Limb (tissue), 2 donors: ENCODE measurements around the gene BAIAP2.
"Not testable (repeated sequence)": the region's sequence is repeated elsewhere in the genome, so short reads cannot be mapped to it uniquely, and the experiment has no call there.

Experiments used
- DNase-seq, 2 donors: peaks; one replicate each; pipeline ENCODE4 v3.0.0-alpha.2; 2016; ENCODE audit errors: extremely low spot score in 2 of 2

BAIAP2 gene

DNA sequence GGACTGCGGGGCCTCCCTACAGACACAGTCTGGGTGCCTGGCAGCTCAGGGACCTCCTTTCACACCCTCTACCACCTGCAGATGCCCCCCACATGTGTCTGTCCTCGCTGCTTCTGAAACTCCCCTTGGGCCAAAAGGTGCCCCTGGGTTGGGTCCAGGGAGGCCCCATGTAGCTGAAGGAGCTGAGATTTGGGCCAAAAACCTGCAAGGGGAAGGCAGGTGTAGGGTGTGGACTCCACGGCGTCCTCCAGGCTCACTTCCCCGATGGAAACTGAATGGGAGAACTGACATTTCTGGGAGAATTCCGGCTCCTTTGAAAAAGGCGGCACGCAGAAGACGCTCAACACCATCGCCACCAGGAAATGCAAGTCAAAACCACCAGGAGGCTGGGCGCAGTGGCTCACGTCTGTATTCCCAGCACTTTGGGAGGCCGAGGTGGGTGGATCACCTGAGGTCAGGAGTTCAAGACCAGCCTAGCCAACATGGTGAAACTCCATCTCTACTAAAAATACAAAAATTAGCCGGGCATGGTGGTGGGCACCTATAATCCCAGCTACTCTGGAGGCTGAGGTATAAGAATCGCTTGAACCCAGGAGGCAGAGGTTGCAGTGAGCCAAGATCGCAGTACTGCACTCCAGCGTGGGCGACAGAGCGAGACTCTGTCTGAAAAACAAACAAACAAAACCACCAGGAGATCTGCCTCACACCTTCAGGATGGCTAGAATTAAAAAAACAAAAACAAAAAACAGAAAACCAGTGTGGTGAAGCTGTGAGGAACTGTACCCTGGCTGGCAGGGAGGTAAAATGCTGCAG lies 13.2 kb upstream of the BAIAP2 start:
- DNase-seq: no peak

DNA sequence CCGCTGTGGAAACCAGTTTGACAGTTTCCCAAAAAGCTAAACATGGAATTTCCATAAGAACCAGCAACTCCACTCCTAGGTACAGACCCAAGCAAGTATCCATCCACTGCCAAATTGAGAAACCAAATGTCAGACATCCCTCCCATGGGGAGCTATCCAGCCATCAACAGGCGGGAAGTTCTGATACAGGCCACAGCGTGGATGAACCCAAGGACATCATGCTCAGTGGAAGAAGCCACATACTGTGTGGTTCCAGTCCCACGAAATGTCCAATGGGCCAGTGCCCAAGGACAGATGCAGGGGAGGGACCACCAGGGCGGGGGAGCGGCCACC lies 12.6 kb upstream of the BAIAP2 start:
- peak in 1 of 2 donors; percentile 35 for DNase-seq

- peak in 1 of 2 donors; percentile 43 for DNase-seq
These were observed 9.7 kb upstream of the BAIAP2 start for GRCh38 chr17:81025065-81025740.

GRCh38 chr17:81025741-81026129 lies 9.2 kb upstream of the BAIAP2 start:
- peak in 1 of 2 donors; percentile 65 for DNase-seq

DNA sequence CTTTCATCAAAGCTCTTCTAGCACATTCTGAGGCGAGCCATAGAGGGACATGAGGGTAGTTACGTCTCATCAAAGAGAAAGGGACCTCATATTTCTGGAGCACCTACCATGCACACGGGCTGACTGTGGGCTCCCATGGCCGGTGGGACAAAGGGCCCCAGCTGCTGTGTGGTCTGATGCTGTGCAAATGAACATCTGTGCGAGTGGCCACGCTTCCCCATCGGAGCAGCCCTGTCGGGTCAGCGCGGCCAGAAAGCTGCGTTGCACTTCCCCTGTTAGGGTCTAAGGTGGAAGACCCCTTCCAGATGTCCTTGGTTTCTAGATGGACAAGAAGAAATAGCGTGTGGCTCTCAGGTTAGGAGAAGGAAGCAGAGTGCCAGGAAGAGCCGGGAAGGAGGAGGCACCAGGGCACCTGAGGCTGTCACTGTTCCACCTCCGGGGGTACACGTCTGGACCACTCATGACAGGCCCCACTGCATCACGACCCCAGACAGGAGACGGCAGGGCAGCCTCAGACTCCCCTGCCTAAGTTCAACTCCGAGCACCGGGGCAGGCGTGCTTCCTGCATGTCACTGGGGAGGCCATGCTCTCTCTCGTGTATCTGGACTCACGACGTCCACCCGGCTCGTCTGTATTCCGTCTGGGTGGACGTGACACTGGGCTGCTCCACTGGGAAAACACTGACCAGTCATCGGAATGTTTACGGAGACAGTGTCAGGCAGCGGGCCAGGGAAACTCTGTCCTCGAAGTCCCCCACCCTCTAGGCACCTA lies 8.5 kb upstream of the BAIAP2 start:
- no peak for DNase-seq

GRCh38 chr17:81027038-81027437 lies 7.9 kb upstream of the BAIAP2 start:
- DNase-seq: no peak

- no peak for DNase-seq
These were observed 7.1 kb upstream of the BAIAP2 start for GRCh38 chr17:81027591-81028505.

GRCh38 chr17:81028506-81028858 lies 6.5 kb upstream of the BAIAP2 start:
- no peak for DNase-seq

- DNase-seq: no peak
These were observed 5.1 kb upstream of the BAIAP2 start for GRCh38 chr17:81029859-81030258.

GRCh38 chr17:81030312-81030711 lies 4.6 kb upstream of the BAIAP2 start:
- not testable (repeated sequence) for DNase-seq

GRCh38 chr17:81030741-81031565 lies 4.0 kb upstream of the BAIAP2 start:
- DNase-seq: no peak

DNA sequence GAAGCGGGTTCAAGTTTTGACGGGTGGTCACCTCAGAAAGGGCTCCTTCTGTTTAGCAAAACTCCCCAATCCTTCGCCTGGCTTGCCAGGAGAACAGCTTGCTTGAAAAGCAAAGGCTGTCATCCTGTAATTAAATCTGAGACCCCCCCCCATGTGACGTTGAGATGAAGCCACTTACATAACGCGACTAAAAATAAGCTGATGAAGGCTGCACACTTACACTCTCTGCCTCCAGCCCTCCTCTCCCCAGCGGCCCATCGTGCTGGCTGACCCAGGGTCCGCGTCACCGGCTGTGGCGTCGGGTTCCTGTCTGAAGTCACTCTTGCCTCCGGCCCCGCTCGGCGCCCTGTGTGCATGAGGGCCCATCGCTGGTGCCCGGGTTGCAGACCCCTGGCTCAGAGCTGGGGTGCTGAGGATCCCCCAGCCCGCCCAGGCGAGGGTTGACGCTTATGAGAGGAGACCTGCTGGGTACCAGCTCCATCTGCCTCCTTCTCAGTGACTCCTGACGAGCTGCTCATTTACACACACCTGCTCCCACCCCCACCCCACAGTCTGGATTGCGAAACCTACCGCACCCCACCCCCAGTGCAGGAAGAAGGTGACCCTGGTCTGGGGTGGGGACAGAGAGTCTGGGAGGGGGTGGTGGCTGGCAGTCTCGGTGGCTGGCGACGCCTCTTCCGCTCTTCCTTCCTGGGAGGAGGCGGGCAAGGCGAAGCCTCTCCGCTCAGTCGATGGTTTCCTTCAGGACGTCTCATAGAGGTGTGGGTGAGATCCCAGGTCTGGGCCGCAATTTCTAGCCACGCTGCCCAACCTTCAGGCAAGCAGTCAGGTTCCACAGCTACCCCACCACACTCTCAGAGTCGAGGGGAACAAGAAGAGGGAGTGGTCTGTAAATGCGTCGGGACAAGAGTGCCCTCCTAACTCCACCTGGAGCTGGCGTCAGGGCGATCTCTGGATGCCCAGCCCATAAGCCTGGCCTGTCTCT lies 3.1 kb upstream of the BAIAP2 start:
- DNase-seq: no peak

- no peak for DNase-seq
These were observed 2.1 kb upstream of the BAIAP2 start for GRCh38 chr17:81032641-81033480.

GRCh38 chr17:81033535-81034167 lies 1.3 kb upstream of the BAIAP2 start:
- no peak for DNase-seq

DNA sequence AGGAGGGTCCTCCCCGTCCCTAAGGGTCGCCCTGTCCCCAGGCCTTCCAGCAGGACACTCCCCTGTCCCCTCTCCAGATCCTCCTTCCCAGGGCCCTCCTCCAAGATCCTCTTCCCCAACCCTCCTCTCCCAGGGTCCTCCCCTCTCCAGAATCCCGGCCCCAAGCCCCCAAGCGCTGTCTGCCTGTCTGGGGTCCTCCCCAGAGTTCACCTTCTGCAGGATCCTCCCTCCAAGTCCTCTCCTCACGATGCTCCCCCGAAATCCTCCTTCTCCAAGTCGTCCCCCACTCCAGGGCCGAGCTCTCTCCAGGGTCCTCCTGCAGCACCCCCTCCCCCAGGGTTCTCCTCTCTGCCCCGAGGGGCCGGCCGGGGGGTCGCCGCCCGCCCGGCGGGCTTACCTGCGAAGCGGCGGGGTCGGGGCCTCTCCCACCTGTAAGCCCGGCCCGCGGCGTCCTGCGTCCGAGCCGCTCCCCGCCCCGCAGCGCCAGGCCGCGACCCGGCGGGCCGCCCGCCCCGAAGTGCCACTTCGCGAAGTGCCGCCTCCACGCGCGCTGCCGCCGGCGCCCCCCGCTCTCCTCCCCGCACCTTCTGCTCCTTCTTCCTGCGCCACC lies 678 bp upstream of the BAIAP2 start:
- no peak for DNase-seq

- peak in 1 of 2 donors; percentile 67 for DNase-seq
These were observed 708 bp downstream of the BAIAP2 start for GRCh38 chr17:81035521-81036196.
